22Rv1 (cell line): ENCODE results near the gene LSMEM2.
"Not testable (repeated sequence)": the region's sequence is repeated elsewhere in the genome, so short reads cannot be mapped to it uniquely, and the experiment has no call there.

ENCODE experiments used
- H3K27ac ChIP-seq: fragments of 450-650 bp; 2 replicates; pipeline ENCODE4 v1.5.1; 2017
- CTCF ChIP-seq: fragments of 450-650 bp; IDR thresholded peaks from 2 replicates; pipeline ENCODE4 v1.5.1; 2017; ENCODE audit warnings: mild to moderate bottlenecking
- ZFX ChIP-seq: fragments of 450-650 bp; IDR thresholded peaks from 2 replicates; pipeline ENCODE4 v1.6.1; 2017; ENCODE audit warnings: antibody characterized with exemption, borderline replicate concordance

LSMEM2 gene

GRCh38 chr3:50241163-50241562, 37.7 kb upstream of the LSMEM2 start:
- TF ChIP-seq CTCF (no peak), ZFX (no peak)
- H3K27ac ChIP-seq: no peak overlapping the region

GRCh38 chr3:50241713-50242380, 37.0 kb upstream of the LSMEM2 start:
- TF ChIP-seq CTCF (no peak), ZFX (no peak)
- H3K27ac ChIP-seq: peak overlapping the region; percentile 15; the same call in 1 of the 2 replicates

GRCh38 chr3:50242381-50242770, 36.5 kb upstream of the LSMEM2 start:
- TF ChIP-seq ZFX (no peak), CTCF (no peak)
- H3K27ac ChIP-seq: peak overlapping the region; percentile 15

GRCh38 chr3:50242851-50243542, 35.9 kb upstream of the LSMEM2 start:
- TF ChIP-seq ZFX: no peak
- no peak for TF ChIP-seq CTCF
- H3K27ac ChIP-seq: peak overlapping the region; percentile 15; the same call in 1 of the 2 replicates

GRCh38 chr3:50243543-50243895, 35.4 kb upstream of the LSMEM2 start:
- no peak for TF ChIP-seq CTCF
- no peak for TF ChIP-seq ZFX
- peak overlapping the region; percentile 15; the same call in 1 of the 2 replicates for H3K27ac ChIP-seq

GRCh38 chr3:50244813-50245212, 34.1 kb upstream of the LSMEM2 start:
- H3K27ac ChIP-seq: not testable (repeated sequence)

GRCh38 chr3:50245251-50245745, 33.6 kb upstream of the LSMEM2 start:
- TF ChIP-seq CTCF (no peak), ZFX (no peak)

More at GRCh38 chr3:50245251-50245745, 33.6 kb upstream of the LSMEM2 start:
- no peak overlapping the region for H3K27ac ChIP-seq
